Urinary bladder (tissue), 4 donors: ENCODE data around the gene FCSK. TPM values are rescaled to one million over a fixed set of nuclear protein-coding genes. Genes with fewer than 3 reads are reported as not detected.

Experiments
- DNase-seq: peaks from one replicate; pipeline ENCODE4 v3.0.0-alpha.2; 2015; ENCODE audit errors: extremely low spot score
- H3K27ac ChIP-seq: one replicate; pipeline ENCODE4 v1.5.1; 2013; ENCODE audit warnings: low read depth, mild to moderate bottlenecking, moderate library complexity
- H3K36me3 ChIP-seq: one replicate; pipeline ENCODE4 v1.6.1; 2013; ENCODE audit warnings: mild to moderate bottlenecking, moderate library complexity; ENCODE audit not compliant: insufficient read depth
- H3K4me1 ChIP-seq: one replicate; pipeline ENCODE4 v1.6.1; 2013; ENCODE audit warnings: mild to moderate bottlenecking, moderate library complexity; ENCODE audit not compliant: insufficient read depth
- H3K4me3 ChIP-seq: one replicate; pipeline ENCODE4 v1.5.1; 2013; ENCODE audit warnings: low read depth, low read length
- WGBS: extraction: QIAGEN DNeasy Blood & Tissue Kit; methylation state at CpG from one replicate; pipeline ENCODE4 v1.1.7; 2013; 5-methylcytosine and 5-hydroxymethylcytosine counted together
- polyA plus RNA-seq: library from polyadenylated mRNA; stranded (reverse); fragments of 200-250 nt; gene quantifications from one replicate; pipeline ENCODE4 v1.2.3, GENCODE V29; 2013
- total RNA-seq: library from RNA; depleted of rRNA; stranded (reverse); fragments of >200 nt; gene quantifications from one replicate; pipeline ENCODE4 v1.2.3, GENCODE V29; 2014
- donor health status: healthy with polysubstance abuse.
- donor health status: healthy.

FCSK gene
- total and polyA plus RNA-seq, 2 donors = 7.6 to 11.0 TPM

DNA sequence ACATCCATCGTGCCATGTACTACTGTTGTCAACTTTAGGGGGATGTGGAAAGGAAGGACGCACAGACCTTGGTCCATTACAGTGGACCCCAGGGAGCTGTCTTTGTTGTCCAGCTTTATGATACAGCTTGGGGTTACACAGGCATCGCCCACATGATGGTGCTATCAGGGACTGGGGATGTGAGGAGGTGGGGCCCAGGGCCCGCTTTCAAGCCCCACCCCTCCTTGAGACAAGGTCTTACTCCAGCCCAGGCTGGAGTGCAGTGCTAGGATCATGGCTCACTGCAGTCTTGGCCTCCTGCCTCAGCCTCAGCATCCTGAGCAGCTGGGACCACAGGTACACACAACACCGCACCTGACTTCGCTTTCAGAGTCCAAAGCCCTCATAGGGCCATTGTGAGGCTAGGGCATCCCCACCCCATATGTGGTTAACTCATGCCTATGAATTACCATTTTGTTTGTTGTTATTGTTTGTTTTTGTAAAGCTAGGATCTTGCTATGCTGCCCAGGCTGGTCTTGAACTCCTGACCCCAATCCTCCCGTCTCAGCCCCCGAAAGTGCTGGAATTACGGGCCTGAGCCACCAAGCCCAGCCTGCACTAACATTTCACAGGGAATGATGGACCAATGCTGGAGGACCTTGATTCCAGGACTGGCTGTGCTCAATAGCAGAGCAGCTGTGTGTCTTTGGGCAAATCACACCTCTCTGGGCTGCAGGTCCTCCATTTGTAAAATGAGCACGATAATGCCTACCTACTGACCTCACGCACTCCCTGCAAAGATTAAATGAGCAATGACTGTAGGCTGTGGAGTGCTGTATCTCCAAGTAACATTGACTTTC lies 32.7 kb upstream of the FCSK start:
- whole genome bisulfite sequencing = 87% methylated on average over 11 of the region's 11 CpGs

DNA sequence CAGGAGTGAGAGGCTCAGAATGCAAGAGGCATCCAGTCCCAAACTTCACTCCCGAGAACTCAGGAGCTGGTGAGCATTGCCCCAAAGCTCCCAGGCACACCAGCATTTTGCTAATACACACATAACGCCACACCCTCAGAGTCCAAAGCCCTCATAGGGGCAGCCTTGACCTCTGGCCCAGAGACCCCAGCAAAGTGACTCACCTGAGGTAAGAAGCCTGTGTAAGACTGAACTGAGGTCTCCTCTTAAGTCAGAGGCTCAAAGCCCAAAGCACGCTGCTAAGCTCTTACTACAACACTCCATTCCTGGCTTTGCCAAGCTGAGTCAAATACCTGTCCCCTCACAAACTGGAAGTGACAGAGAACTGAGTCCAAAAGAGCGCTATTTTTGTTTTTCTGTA lies 31.9 kb upstream of the FCSK start:
- Histone ChIP-seq H3K4me1 (no peaks in the 10 kb centered on the region), H3K27ac (no peak overlapping the region), H3K36me3 (no peaks in the 10 kb centered on the region), H3K4me3 (no peak overlapping the region)
- no peak for DNase-seq
- 86% methylated on average over 4 of the region's 4 CpGs for WGBS

More for the DNA sequence above, 32.7 kb upstream of the FCSK start:
- no peaks in the 10 kb centered on the region for H3K36me3 ChIP-seq
- H3K4me1 ChIP-seq = no peaks in the 10 kb centered on the region
- H3K27ac ChIP-seq = no peak overlapping the region
- DNase-seq = no peak
- no peak overlapping the region for H3K4me3 ChIP-seq

- Histone ChIP-seq H3K4me1 (no peaks in the 10 kb centered on the region), H3K4me3 (no peak overlapping the region), H3K27ac (peak overlapping the region; percentile 55), H3K36me3 (no peaks in the 10 kb centered on the region)
- WGBS = 37% methylated on average over 4 of the region's 4 CpGs
- no peak for DNase-seq
Measured at GRCh38 chr16:70427786-70428177, 26.6 kb upstream of the FCSK start.

DNA sequence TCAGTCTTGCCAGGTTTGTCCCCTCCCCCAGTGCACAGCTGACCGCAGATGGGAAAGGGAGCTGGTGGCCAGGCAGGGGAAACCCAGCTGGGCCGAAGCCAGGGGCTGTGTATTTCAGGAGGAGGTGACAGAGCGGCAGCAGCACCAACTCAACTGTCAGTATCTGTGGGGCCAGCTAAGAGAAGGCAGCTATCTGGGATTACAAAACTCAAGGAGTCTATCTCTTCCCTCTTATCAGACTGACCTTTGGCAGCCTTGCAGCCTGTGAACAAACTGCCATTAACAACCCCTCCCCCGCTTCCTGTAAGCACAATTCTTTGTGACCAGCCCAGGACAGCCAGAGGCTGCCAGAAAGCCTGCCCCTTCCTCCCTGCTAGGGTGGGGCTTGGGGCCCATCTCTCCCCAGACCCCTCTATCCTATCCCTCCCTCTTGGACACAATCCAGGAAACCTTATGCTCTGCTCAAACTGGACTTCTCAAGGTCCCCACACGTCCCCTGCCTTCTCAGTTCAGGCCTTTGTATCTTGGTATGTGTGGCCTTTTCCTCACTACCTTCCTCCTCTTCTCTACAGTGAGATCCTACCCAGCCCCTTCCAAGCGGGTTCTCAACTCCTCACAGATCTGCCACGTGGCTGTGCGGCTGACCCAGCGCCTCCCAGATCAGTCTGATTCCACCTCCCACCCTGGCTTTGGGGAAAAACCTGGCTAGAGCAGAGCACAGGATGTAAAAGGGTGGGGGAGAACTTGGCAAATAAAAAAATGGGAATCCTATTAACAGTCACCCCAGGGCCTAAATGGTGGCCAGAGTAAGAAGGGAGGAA lies 26.0 kb upstream of the FCSK start:
- WGBS = 6% methylated on average over 9 of the region's 9 CpGs
- Histone ChIP-seq H3K4me1 (no peaks in the 10 kb centered on the region), H3K36me3 (no peaks in the 10 kb centered on the region), H3K27ac (peak overlapping the region; percentile 68), H3K4me3 (no peak overlapping the region)
- peak; percentile 86 for DNase-seq

DNA sequence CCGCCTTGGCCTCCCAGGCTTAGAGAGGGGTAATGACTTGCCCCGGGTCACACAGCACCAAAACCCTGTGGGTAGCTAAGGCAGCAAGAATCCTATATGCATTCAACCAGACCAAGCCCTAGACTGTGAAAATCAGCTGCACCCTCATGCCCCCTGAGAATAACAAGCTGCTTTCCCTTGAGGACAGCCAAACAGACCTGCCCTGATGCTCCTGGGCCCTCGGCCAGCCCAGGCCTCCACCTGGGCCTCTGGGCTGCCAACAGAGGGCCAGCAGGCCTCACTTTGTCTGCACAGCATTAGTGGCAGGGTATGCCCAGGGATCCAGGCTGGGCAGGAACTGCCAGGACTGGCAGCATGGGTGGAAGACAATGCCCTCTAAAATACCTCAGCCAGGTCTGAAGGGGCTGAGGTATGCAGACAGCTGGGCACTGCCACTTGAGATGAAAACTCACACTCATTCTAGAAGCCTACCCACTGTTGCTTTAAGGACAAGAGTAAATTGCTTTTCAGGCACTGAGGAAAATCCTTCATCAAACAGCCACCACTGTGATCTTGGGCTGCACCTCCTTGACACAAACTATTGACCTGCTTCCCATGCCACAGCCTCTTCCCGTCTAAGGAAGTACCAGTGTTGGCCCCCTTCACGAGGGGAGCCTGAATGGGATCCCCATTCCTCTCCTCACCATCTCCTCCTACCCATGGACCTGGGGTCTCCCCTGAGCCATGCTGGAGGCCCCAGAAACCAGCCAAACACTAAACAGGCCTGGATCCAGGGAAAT lies 24.3 kb upstream of the FCSK start:
- 71% methylated on average over 5 of the region's 5 CpGs for WGBS
- Histone ChIP-seq H3K4me1 (no peaks in the 10 kb centered on the region), H3K36me3 (no peaks in the 10 kb centered on the region), H3K27ac (peak overlapping the region; percentile 44), H3K4me3 (no peak overlapping the region)
- no peak for DNase-seq

DNA sequence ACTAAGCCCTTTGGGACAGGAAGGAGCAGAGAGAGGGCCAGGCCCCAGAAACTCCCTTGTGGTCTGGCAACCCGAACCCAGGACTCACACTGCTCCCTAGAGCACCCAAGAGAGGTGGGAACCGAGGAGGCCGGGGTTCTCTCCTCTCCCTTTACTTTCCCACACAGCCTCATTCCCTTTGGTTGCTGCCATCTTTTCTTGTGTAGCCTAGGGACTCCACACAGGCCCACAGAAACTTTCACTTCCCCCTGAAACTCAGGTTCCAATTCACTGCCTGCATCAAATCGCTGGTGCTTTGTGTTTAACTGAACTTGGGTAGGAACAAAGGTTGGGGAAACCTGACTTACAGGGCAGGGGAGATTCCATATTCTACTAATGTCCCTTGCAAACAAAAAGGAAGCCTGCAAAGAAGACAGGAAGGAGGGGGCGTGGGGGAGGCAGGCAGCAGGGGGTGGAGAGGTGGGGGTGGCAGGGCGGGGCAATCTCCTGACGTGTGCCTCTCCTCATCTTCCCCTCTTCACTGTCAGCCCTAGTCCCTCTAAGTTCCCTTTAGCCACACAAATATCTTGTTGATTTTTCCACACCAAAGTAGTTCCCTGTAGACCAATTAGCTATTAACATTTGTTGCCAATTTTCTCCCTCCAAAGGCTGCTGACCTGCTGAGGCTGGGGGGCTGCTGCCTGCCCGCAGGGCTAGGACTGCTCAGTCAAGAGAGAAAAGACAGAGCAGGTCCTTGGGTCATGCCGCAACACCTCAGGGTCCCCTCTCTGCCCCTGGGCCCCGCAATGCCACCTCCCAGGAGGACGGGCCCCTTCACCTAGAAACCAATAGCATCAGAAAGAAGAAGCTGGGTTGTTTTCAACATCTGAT lies 23.5 kb upstream of the FCSK start:
- WGBS = 61% methylated on average over 11 of the region's 11 CpGs
- peak overlapping the region; percentile 44 for H3K27ac ChIP-seq
- H3K4me3 ChIP-seq = no peak overlapping the region
- peak; percentile 58 for DNase-seq
- H3K4me1 ChIP-seq = no peaks in the 10 kb centered on the region
- no peaks in the 10 kb centered on the region for H3K36me3 ChIP-seq

DNA sequence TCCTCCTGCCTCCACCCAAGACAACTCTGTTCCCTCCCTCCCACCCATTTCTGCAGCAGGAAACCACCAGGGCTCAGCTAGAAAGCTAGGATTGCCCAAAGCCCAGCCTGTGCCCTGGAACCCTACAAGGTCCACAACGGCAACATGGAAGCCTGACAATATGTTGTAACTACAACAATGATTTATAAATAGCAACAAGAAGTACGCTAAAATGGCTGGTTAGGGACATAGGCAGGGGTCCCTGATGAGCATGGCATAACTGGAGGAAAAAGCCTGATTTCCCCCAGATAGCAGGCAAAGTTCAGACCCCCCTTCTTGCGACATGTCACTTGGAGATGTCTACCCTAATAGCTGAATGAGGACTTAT lies 22.1 kb upstream of the FCSK start:
- DNase-seq = no peak
- Histone ChIP-seq H3K4me1 (no peaks in the 10 kb centered on the region), H3K27ac (no peak overlapping the region), H3K36me3 (no peaks in the 10 kb centered on the region), H3K4me3 (no peak overlapping the region)
- 44% methylated on average over 3 of the region's 3 CpGs for WGBS

- 23% methylated on average over 12 of the region's 12 CpGs for WGBS
- Histone ChIP-seq H3K4me1 (no peaks in the 10 kb centered on the region), H3K27ac (no peak overlapping the region), H3K36me3 (no peaks in the 10 kb centered on the region), H3K4me3 (no peak overlapping the region)
- no peak for DNase-seq
Measured at GRCh38 chr16:70432723-70433457, 21.5 kb upstream of the FCSK start.

DNA sequence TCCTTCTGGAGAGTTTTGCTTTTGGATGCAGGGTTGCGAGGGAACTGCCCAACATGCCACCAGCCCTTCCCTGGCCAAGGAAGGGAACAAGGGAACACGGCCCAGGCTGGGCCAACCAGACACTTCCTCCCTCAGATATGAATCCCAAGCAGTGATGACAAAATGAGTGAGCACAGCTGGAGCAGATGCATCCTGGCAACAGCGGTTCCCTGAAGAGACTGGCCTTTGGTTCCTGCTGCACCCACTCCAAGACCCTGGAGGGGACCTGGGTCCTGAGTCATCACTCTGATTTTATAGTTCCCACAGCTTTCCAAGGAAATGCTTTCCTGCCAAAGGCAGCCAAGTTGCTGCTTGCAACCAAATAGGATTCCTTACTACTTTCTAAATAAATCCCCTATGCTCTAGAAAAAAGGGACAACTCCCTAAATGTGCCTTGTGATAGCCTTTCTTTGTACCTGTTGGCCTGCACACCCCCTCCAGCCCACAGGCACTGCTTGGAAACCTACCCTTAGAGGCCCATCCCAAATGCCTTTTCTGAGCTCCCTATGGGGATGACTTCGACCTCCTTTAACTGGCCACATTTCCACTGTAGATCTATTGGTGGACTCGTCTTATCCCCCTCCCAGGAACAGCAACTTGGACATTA lies 20.8 kb upstream of the FCSK start:
- no peaks in the 10 kb centered on the region for H3K4me1 ChIP-seq
- WGBS = 23% methylated on average over 5 of the region's 5 CpGs
- no peak for DNase-seq

DNA sequence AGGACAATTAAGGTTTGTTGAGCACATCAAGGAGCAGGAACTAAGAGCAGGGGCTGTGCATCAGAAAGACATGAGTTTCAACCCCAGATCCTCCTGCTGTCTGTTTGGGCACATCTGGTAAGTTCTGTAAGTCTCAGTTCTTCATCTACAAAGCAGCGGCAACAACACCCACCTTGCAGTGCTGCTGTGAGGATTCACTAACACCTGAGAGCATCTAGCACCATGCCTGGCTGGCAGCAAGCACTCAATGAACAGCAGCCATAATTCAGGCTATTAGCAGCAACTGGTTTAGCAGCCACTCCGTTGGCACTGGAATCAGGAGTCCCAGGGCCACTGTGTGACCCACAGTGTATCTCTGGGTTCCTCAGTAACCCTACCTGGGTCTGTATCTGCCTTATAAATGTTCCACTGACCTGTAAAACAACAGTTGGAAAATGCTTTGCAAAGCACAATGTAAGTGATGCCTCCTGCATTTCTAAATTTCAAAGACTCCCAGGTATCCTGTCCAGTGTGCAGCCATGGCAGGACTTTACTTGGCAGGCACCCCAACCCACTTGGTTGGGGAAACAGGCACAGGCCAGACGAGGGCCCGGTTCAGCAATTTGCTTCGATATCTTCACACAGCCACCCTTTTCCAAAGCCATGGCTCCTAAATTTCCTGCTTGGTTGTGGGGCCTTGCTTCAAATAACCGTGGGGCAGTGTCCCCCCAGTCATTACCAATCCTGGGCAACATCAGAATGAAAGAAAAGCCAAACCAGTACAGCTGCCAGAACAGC lies 19.7 kb upstream of the FCSK start:
- H3K36me3 ChIP-seq = no peaks in the 10 kb centered on the region
- H3K4me1 ChIP-seq = no peaks in the 10 kb centered on the region
- H3K27ac ChIP-seq = no peak overlapping the region
- no peak overlapping the region for H3K4me3 ChIP-seq
- 85% methylated on average over 6 of the region's 6 CpGs for WGBS
- DNase-seq = no peak

More for the DNA sequence above, 20.8 kb upstream of the FCSK start:
- H3K27ac ChIP-seq = no peak overlapping the region
- H3K4me3 ChIP-seq = no peak overlapping the region
- no peaks in the 10 kb centered on the region for H3K36me3 ChIP-seq

- no peak overlapping the region for H3K4me3 ChIP-seq
- DNase-seq = peak; percentile 74
- H3K4me1 ChIP-seq = no peaks in the 10 kb centered on the region
- no peak overlapping the region for H3K27ac ChIP-seq
- H3K36me3 ChIP-seq = no peaks in the 10 kb centered on the region
- WGBS = 23% methylated on average over 5 of the region's 5 CpGs
Measured at GRCh38 chr16:70437017-70437581, 17.3 kb upstream of the FCSK start.
